Right forelimb (tissue), 1 donor: ENCODE results near the gene AKR1C2.
"Not testable (repeated sequence)": the region's sequence is repeated elsewhere in the genome, so short reads cannot be mapped to it uniquely, and the experiment has no call there.

Source experiments
- DNase-seq: peaks from one replicate; pipeline ENCODE4 v3.0.0-alpha.2; 2018

The AKR1C2 gene

DNA sequence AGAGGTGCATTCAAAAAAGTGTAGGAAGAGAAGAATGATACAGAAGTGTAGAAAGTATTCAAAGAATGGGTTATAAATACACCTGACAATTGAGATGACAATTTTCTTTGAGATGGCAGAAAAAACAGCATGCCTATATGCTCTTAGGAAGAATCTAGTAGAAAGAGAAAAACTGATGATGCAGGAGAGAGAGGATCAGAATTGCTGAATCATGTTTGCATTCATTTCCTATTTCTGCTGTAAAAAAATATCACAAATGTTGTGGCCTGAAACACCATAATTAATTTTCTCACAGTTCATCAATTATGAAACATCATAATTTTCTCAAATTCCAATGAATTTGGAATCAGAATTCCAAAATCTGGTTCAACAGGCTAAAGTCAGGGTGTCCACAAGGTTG lies 50.3 kb downstream of the AKR1C2 start:
- no peak for DNase-seq

DNA sequence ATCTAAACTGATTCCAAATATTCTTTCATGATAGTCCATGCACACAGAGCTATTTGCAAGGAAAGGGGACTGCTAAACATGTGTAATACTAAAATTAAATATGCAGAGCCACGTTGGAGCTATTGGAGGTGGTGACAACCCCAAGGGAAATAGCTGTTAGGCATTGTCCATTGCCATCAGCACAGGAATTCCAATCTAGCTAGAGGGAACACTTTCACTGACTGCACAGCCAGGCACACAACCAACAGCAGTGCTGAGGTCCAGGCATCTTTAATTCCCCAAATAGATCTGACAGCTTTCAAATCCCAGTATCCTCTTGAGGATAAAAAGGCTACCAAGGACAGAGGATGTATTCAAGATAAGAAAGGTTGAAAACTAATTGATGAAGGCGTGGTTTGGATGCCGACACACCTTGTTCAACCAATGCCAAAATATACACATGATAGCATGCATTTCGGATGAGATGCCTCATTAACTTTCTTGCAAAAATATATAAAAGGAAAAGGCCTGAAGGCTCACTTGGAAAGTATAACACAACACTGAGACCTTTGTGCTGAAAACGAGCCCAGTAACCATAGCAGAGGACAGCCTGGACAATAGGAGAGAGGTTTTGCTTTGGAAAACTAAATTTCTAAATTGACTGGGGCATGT lies 52.0 kb downstream of the AKR1C2 start:
- not testable (repeated sequence) for DNase-seq

DNA sequence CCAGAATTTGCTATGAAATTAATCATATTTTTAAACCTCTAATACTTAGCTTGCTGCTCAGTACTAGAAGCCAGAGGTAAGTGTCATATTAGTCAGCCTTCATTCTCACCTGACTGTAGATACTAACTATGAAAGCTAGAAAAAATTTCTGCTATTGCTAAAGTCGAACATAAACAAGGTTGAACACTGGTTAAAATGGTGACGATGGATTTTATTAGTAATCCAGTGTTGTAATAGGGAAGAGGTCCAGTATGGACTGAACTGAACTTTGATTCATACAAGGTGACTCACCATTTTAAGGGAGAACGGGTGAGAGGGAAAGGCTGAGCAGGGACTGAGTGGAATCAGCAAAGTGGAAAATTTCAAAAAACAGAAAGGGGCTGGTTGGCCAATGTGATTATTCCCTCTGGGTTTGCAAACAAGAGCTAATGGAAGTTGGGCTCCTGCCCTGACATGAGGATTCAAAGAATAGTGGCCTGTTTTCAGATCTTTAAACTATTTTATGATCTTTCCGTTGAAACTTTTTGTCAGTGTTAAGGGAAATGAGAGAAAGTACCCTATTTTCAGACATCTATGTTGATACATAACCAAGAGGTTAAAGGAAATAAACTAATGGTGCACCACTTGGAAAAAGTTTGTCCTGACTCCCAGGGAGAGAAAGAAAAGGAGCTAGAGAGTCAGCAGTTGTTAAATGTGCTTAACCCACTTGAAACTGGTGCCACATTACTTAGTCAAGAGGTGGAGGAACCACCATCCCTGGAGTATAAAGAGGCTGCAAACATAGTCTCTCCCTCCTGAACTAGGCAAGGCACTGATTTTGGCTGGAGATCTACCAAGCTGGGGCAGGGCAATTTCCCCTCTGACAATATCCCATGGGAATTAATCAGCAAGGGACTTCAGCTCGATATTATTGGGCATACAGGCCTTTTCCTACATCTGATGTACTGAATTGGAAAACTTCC lies 55.7 kb downstream of the AKR1C2 start:
- DNase-seq = no peak

DNA sequence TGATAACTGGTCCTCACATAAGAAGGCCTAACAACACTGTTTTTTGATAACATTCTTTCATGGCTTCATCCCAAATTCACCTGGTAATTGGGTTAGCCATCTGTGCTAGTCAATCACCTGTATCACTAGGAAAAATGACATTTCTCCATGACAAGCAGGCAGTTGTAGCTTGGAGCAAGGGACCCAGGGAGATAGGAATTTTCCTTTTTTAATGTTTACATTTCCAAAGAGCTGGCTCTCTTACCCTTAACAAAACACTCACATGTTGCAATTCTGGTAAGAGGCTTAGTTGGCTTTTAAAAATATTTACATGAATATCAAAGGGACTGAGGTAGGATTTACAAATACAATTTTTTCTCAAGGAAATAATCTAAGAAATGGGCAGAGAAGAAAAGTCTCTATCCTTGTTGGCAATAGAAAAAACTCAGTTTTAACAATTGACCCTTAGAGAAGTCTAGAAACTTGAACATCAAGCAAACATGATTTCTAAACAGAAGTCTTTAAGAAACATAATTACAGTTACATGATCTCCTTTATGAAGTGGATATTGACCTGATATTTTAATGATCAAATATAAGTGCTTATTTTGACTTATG lies 56.5 kb downstream of the AKR1C2 start:
- DNase-seq = no peak

DNA sequence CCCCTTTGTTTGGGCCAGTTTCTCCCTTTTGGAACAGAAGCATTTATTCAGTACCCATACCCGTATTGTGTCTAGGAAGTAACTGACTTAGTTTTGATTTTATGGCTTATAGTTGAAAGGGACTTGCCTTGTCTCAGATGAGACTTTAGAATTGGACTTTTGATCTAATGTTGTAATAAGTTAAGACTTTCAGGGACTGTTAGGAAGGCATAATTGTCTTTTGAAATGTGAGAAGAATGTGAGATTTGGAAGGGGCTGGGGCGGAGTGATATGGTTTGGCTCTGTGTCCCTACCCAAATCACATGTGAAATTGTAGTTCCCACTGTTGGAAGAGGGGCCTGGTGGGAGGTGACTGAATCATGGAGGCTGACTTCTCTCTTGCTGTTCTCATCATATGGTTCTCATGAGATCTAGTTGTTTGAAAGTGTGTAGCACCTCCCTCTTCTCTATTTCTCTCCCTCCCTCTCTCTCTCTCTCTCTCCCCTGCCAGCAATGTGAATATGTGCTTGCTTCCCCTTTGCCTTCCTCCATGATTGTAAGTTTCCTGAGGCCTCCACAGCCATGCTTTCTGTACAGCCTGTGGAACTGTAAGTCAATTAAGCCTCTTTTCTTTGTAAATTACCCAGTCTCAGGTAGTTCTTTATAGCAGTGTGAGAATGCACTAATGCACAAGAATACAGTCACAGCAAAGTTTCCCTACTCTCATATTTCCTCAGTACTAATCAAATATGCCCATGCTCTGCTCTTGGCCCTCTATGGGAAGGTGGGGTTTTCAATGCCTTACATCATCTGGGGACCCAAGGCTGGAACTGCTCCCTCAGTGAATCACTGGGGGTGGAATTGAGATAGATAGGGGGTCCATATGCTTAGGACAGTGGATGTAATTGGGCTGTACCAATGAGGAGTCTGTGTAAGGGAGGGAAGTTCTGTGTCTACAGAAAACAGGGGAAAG lies 57.6 kb downstream of the AKR1C2 start:
- DNase-seq = no peak

DNA sequence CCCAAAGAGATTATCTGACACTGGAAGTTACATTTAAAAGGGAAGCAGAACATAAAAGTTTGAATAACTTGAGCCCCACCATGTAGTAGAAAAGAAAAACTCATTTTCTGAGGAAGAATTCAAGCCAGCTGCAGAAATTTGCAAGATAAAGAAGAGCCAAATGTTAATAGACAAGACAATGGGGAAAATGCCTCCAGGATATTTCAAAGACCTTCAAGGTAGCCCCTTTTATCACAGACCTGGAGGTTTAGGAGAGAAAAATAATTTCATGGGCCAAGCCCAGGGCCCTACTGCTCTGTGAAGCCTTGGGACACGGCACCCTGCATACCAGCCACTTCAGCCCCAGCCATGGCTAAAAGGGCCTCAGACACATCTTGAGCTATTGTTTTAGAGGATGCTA lies 58.8 kb downstream of the AKR1C2 start:
- no peak for DNase-seq

DNA sequence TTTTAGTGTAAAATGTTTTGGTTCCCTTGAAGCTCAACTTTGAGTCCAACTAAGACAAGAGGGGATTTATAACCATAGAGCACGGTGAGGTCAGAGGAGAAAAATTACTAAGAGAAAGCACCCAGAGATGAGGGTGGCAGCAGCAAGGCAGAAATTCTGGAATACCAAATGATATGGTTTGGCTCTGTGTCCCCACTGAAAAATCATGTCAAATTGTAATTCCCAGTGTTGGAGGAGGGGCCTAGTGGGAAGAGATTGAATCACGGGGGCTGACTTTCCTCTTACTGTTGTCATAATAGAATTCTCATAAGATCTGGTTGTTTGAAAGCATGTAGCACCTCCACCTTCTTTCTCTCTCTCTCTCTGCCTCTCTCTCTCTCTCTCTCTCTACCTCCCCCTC lies 59.8 kb downstream of the AKR1C2 start:
- no peak for DNase-seq

DNA sequence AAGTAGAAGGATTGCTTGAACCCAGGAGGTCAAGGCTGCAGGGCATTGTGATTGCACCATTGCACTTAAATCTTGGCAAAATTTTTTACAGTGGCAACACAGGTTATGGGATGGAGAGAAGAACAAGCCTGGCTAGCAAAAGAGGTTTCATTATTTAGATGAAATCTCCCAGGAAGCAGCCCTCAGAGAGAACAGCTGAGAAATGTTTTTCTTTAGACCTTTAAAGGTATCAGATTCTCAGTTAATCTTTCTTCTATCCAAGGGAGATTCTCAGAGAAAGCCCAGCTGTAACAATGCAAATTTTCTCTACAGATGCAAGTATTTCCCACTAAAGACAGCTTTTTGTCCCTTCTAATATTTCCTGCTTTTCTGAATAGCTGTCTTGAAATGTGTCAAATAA lies 60.2 kb downstream of the AKR1C2 start:
- not testable (repeated sequence) for DNase-seq

DNA sequence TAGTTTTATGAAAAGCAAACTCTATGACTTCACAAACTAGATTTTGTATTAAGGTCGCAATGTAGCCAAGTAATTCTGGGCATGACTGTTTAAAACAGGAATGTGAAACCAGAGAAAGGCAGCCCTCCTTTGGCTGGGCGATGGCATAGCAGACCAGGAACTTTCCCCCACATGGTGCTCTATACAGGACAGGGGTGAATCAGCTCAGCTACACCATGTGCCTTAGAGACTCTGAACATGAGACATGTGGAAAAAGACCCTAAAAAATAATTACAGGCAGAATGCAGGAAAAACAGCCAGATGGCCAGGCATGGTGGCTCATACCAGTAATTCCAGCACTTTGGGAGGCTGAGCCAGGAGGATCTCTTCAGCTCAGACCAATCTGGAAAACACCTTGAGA lies 60.7 kb downstream of the AKR1C2 start:
- not testable (repeated sequence) for DNase-seq

DNA sequence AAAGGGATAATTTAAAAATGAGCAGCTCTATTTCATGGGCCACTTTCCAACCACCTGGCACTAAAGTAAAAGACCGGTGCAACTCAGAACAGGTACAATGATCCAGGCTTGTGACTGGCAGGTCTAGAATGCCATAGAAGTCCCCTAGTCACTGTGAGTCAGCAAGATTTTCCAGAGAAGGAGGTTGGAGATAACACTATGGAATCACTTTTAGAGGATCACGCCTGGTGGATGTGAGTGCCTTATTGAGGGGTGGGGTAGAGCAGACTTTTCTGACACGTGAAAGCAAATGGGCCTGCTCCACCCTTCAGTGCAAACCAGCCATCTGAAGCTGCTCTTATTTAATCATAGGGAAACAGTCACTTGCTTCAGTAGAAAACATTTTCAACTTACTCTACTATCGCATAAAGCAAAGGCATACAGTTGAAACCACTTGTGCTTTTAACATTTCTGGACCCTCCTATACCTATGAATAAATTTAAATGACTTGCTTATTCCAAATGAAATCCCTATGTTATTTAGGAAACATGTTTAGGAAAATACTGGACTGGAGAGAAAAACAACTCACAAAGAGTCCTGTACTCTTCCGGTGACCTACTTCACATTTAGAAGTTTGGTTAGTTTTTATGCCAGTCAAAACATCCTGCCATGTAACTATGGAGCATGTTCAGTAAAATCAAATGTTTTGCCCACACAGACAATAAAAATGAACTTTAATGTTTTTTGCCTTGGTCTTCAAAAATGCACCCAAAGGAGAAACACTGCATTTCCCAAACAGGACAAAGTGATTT lies 61.9 kb downstream of the AKR1C2 start:
- DNase-seq = no peak

DNA sequence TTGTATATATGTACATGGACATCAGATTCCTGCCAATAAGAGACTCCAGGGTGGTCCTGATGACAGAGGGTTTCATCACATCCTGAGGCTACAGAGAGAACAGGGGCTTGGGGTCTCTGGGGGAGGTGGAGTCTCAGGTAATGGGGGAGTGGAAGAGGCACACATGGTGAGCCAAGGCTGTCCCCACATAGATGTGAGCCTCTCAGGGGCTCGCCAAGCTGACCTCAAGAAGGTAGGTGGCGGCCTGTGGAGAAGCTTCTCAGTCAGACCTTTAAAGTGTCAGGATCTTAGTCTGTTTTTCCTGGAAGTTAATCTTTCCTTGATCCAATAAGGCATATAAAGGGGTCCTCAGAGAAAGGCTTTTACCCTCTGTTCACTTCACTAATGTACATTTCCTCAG lies 62.7 kb downstream of the AKR1C2 start:
- not testable (repeated sequence) for DNase-seq

DNA sequence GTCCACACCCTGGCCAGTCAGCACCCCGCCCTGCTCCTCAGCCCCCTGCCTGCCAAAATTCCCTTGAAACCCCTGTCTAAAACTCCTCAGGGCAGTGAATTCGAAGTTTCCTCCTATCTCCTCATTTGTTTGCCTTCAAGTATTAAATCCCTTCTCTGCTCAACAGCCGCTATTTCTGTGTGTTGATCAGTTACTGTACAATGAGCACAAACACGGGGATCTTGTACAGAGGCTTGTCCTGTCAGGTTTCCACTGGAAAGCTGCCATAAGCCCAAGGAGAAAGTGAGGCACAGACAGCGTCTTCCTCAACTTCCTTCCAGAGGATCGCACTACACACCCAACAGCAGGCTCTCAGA lies 63.6 kb downstream of the AKR1C2 start:
- not testable (repeated sequence) for DNase-seq

DNA sequence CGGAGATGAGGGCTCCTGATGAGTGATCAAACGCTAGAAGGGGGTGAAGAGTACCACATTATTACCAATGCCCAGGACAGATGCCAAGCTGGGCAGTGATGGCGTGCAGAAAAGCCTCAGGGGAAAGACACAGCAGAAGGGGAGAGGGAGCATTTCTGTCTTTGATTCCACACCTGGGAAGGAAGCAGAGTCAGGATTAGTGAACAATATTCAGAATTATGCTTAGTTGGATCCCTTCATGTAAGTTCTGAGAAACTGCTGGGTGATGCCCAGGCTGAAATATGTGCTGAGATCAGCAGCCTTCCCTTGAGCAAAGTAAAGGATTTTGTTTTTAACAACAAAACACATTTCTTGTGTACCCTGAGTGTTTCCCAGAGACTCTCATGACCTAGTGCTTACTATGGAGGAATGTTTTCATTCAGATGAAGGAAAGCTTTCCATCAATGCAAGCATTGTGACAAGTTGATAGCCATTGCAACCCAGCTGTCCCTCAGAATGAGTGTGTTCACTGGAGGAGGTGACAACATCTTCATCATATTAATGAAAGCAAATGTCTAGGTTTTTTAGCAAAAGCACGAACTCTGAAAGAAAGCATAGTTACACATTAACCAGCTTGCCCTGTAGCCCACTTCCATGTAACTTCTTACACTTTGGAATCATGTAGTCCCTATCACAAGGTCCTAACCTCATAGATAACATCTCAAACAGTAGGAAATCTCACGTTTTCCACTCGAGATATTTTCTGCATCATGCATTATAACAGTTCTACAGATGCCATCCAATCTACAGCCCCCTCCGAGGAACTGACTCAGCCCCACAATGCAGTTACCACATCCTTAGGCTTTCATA lies 64.2 kb downstream of the AKR1C2 start:
- no peak for DNase-seq
